ENCODE results near the gene RPL6. TPM values are rescaled to one million over a fixed set of nuclear protein-coding genes. Genes with fewer than 3 reads are reported as not detected.
A peak's percentile ranks its signal among the peaks of the same experiment; 100 is the strongest.

The RPL6 gene
- total and polyA plus RNA-seq, 9 of the 15 experiments (the other 6 are each of a cell fraction or from before 2014, with no cell fraction given), result 1,519 to 3,103 (median 2,396) TPM

GRCh38 chr12:112409064-112409905, at the start of gene RPL6 (continued):
- TF ChIP-seq GATA2 (CRISPR knock-in tag; IDR thresholded peaks at IDR 0.05), result no peak
- peak; percentile 86 for TF ChIP-seq ETV5 (CRISPR knock-in tag; IDR thresholded peaks at IDR 0.05; ENCODE audit: low read depth)
- no peak for TF ChIP-seq TEAD2 (tag; IDR thresholded peaks at IDR 0.05)
- TF ChIP-seq, protein P1, sequence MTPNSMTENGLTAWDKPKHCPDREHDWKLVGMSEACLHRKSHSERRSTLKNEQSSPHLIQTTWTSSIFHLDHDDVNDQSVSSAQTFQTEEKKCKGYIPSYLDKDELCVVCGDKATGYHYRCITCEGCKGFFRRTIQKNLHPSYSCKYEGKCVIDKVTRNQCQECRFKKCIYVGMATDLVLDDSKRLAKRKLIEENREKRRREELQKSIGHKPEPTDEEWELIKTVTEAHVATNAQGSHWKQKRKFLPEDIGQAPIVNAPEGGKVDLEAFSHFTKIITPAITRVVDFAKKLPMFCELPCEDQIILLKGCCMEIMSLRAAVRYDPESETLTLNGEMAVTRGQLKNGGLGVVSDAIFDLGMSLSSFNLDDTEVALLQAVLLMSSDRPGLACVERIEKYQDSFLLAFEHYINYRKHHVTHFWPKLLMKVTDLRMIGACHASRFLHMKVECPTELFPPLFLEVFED (CRISPR knock-in tag; conservative IDR thresholded peaks at IDR 0.05), result no peak
- peak; percentile 62; the same call in 1 of the 2 replicates for TF ChIP-seq ARID2 (IDR thresholded peaks at IDR 0.05)
- peak; percentile 71 for TF ChIP-seq CBX1 (IDR thresholded peaks at IDR 0.05; ENCODE audit: low read depth)
- peak; percentile 97 for TF ChIP-seq PHF8 (IDR thresholded peaks at IDR 0.05; ENCODE audit: borderline replicate concordance, low read length)
- TF ChIP-seq ARNT (IDR thresholded peaks at IDR 0.05), result peak; percentile 48 to 53; a peak in 2 of 4 replicates
- no peak for TF ChIP-seq U2AF1 (optimal IDR thresholded peaks at IDR 0.05; ENCODE audit: low read depth, low read length)
- TF ChIP-seq ZNF232 (CRISPR knock-in tag; IDR thresholded peaks at IDR 0.05), result no peak
- no peak for TF ChIP-seq ZFP30 (CRISPR knock-in tag; IDR thresholded peaks at IDR 0.05; ENCODE audit: borderline replicate concordance)
- TF ChIP-seq, protein P2, sequence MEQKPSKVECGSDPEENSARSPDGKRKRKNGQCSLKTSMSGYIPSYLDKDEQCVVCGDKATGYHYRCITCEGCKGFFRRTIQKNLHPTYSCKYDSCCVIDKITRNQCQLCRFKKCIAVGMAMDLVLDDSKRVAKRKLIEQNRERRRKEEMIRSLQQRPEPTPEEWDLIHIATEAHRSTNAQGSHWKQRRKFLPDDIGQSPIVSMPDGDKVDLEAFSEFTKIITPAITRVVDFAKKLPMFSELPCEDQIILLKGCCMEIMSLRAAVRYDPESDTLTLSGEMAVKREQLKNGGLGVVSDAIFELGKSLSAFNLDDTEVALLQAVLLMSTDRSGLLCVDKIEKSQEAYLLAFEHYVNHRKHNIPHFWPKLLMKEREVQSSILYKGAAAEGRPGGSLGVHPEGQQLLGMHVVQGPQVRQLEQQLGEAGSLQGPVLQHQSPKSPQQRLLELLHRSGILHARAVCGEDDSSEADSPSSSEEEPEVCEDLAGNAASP (IDR thresholded peaks at IDR 0.05), result no peak
- TF ChIP-seq ZNF311 (CRISPR knock-in tag; IDR thresholded peaks at IDR 0.05), result no peak
- peak; percentile 77 for TF ChIP-seq NKRF (IDR thresholded peaks at IDR 0.05; ENCODE audit: borderline replicate concordance)
- TF ChIP-seq ARID3A (IDR thresholded peaks at IDR 0.05; ENCODE audit: borderline replicate concordance, low read depth, low read length), result no peak
- TF ChIP-seq FOXA1 (IDR thresholded peaks at IDR 0.05; ENCODE audit: borderline replicate concordance), result no peak
- TF ChIP-seq KLF6 (CRISPR knock-in tag; IDR thresholded peaks at IDR 0.05; ENCODE audit: borderline replicate concordance), result no peak
- TF ChIP-seq SP1 (CRISPR knock-in tag; IDR thresholded peaks at IDR 0.05), result peak; percentile 79
- peak; percentile 35; the same call in 1 of the 2 replicates for TF ChIP-seq LCOR (CRISPR knock-in tag; IDR thresholded peaks at IDR 0.05)
- no peak for TF ChIP-seq XRCC3 (IDR thresholded peaks at IDR 0.05)
- TF ChIP-seq SAFB2 (IDR thresholded peaks at IDR 0.05; ENCODE audit: borderline replicate concordance, low read depth, low read length, severe bottlenecking), result no peak

All from K562 (cell line).